Caco-2 (cell line): ENCODE measurements around the gene MECR. TPM values are rescaled to one million over a fixed set of nuclear protein-coding genes. Genes with fewer than 3 reads are reported as not detected.

Experiments used
- BruUV-seq: library from RNA; stranded (reverse); fragments of 400-500 nt; replicated peaks from 2 replicates; lab custom pipeline; 2021; lab: Mats Ljungman, UMichigan
- CTCF ChIA-PET: fragments of 300-600 bp; sonication (Branson Sonifier 250); formaldehyde crosslinking; loops from one replicate; lab custom pipeline; 2022; ENCODE audit warnings: antibody characterized with exemption; lab: Charles Lee
- POLR2A ChIA-PET: fragments of 300-600 bp; sonication (Branson Sonifier 250); formaldehyde crosslinking; loops from one replicate; lab custom pipeline; 2022; ENCODE audit warnings: antibody characterized with exemption; lab: Charles Lee
- DNase-seq, 2 experiments: peaks; one replicate each; pipeline versions ENCODE4 v3.0.0 to v3.0.0-alpha.2; 2020 to 2022
- H3K27me3 ChIP-seq: replicated peaks from 2 replicates; pipeline ENCODE4 v1.6.0; 2011; ENCODE audit warnings: low read length; ENCODE audit not compliant: control insufficient read depth, insufficient read depth
- H3K36me3 ChIP-seq: 2 replicates; pipeline ENCODE4 v1.5.1; 2011; ENCODE audit warnings: low read length; ENCODE audit not compliant: control insufficient read depth, insufficient read depth
- H3K4me1 ChIP-seq: fragments of 250-450 bp; sonication (Bioruptor Pico); 2 replicates; pipeline ENCODE4 v1.5.1; 2020; ENCODE audit warnings: mild to moderate bottlenecking
- H3K4me3 ChIP-seq: 2 replicates; pipeline ENCODE4 v1.5.1; 2011; ENCODE audit warnings: low read depth, mild to moderate bottlenecking, control low read depth, low read length
- H3K9me3 ChIP-seq: fragments of 250-450 bp; sonication (Bioruptor Pico); 2 replicates; pipeline ENCODE4 v1.5.1; 2020; ENCODE audit warnings: mild to moderate bottlenecking, moderate library complexity
- H3K27ac Mint-ChIP-seq: one replicate; pipeline ENCODE4 v1.8.0; 2022; ENCODE audit warnings: mixed read lengths; ENCODE audit not compliant: unreplicated experiment
- H3K27me3 Mint-ChIP-seq: one replicate; pipeline ENCODE4 v1.8.0; 2022; ENCODE audit warnings: mixed read lengths; ENCODE audit not compliant: insufficient read depth, unreplicated experiment
- H3K36me3 Mint-ChIP-seq: one replicate; pipeline ENCODE4 v1.8.0; 2022; ENCODE audit warnings: mild to moderate bottlenecking, mixed read lengths; ENCODE audit not compliant: insufficient read depth, unreplicated experiment
- H3K4me1 Mint-ChIP-seq: one replicate; pipeline ENCODE4 v1.8.0; 2022; ENCODE audit warnings: low read depth, mixed read lengths; ENCODE audit not compliant: unreplicated experiment
- H3K4me3 Mint-ChIP-seq: one replicate; pipeline ENCODE4 v1.8.0; 2022; ENCODE audit warnings: mild to moderate bottlenecking, moderate library complexity, mixed read lengths; ENCODE audit not compliant: unreplicated experiment
- H3K9me3 Mint-ChIP-seq: one replicate; pipeline ENCODE4 v1.8.0; 2022; ENCODE audit warnings: mixed read lengths; ENCODE audit not compliant: unreplicated experiment
- intact Hi-C: fragments of 100-400 bp; cut with micrococcal nuclease; formaldehyde crosslinking; loops from one replicate; pipeline ENCODE4 v1.10.0; 2022; ENCODE audit not compliant: unreplicated experiment
- total RNA-seq: library from RNA; stranded (reverse); gene quantifications from 2 replicates; pipeline ENCODE4 v1.2.3, GENCODE V29; 2022
- TF ChIP-seq, protein P1 (sequence below), 2 experiments: fragments of 200-600 bp in 1 of 2; IDR thresholded peaks; 1 replicate in 1 of 2; 2 replicates in 1 of 2; pipeline versions ENCODE4 v1.5.1 to v1.8.0; 2011 to 2022; ENCODE audit warnings: antibody characterized with exemption in 1 of 2, control low read depth in 1 of 2, inconsistent platforms in 1 of 2, low read depth in 1 of 2, low read length in 1 of 2, mild to moderate bottlenecking in 1 of 2, moderate library complexity in 1 of 2; ENCODE audit not compliant: insufficient read depth in 1 of 2, severe bottlenecking in 1 of 2, unreplicated experiment in 1 of 2

Gene MECR
- total RNA-seq, 1 experiment from 2014 or later = 23.1 TPM

DNA sequence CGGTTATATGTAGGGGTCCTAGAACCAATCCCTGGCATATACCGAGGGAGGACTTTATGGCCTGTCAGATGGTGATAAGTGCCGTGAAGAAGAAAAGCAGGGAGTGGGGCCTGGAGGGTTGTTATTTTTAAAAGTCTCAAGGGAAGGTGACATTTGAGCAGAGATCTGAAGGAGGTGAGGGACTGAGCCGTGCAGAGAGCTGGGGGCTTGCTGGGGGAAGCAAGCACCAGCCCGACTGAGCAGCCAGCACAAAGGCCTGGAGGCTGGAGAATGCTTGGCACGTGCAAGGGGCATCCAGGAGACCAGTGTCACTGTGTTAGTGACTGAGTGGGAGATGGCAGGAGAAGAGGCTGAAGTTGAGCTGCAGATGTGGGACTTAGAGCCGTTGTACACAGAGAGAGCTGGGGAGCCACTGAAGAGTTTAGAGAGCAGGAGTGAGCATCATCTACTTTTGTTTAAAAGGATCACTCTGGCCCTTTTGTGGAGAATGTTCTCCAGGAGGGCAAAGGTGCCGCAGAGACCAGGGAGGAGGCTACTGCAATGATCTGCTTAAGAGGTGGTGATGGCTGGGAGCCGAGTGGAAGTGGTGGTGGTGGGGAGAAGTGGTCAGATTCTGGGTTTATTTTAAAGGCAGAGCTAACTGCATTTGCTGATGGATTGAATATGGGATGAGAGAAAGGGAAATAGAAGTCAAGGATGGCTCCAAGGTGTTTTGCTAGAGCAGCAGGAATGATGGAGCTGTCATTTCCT is 36.8 kb upstream of the MECR start:
- Histone ChIP-seq H3K9me3 (no peaks in the 10 kb centered on the region), H3K27me3 (no peaks in the 10 kb centered on the region), H3K36me3 (no peaks in the 10 kb centered on the region), H3K4me1 (peaks cover 22% of the 10 kb centered on the region), H3K4me3 (no peak overlapping the region)
- no peaks in the 10 kb centered on the region for H3K27me3 Mint-ChIP-seq
- intact Hi-C loops = no loop called here
- peaks cover 30% of the 10 kb centered on the region for H3K4me1 Mint-ChIP-seq
- TF ChIP-seq, protein P1, sequence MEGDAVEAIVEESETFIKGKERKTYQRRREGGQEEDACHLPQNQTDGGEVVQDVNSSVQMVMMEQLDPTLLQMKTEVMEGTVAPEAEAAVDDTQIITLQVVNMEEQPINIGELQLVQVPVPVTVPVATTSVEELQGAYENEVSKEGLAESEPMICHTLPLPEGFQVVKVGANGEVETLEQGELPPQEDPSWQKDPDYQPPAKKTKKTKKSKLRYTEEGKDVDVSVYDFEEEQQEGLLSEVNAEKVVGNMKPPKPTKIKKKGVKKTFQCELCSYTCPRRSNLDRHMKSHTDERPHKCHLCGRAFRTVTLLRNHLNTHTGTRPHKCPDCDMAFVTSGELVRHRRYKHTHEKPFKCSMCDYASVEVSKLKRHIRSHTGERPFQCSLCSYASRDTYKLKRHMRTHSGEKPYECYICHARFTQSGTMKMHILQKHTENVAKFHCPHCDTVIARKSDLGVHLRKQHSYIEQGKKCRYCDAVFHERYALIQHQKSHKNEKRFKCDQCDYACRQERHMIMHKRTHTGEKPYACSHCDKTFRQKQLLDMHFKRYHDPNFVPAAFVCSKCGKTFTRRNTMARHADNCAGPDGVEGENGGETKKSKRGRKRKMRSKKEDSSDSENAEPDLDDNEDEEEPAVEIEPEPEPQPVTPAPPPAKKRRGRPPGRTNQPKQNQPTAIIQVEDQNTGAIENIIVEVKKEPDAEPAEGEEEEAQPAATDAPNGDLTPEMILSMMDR (IDR thresholded peaks at IDR 0.05; ENCODE audit: insufficient read depth in 1 of 2, low read depth in 1 of 2, low read length in 1 of 2, severe bottlenecking in 1 of 2, unreplicated experiment in 1 of 2) = no peak
- no TSS peak for BruUV-seq
- H3K27ac Mint-ChIP-seq = peak overlapping the region; percentile 52
- POLR2A ChIA-PET = no interaction called here
- DNase-seq = no peak
- H3K4me3 Mint-ChIP-seq = no peak overlapping the region
- CTCF ChIA-PET = no interaction called here
- H3K36me3 Mint-ChIP-seq = no peaks in the 10 kb centered on the region
- no peaks in the 10 kb centered on the region for H3K9me3 Mint-ChIP-seq

GRCh38 chr1:29266912-29267311 is 36.2 kb upstream of the MECR start:
- Histone ChIP-seq H3K9me3 (no peaks in the 10 kb centered on the region), H3K4me1 (peaks cover 16% of the 10 kb centered on the region), H3K36me3 (no peaks in the 10 kb centered on the region), H3K4me3 (no peak overlapping the region), H3K27me3 (no peaks in the 10 kb centered on the region)
- DNase-seq = no peak
- Mint-ChIP-seq H3K9me3 (no peaks in the 10 kb centered on the region), H3K36me3 (no peaks in the 10 kb centered on the region), H3K4me3 (no peak overlapping the region), H3K27me3 (no peaks in the 10 kb centered on the region), H3K4me1 (peaks cover 25% of the 10 kb centered on the region), H3K27ac (peak overlapping the region; percentile 52)
- CTCF ChIA-PET = no interaction called here
- intact Hi-C loops = no loop called here
- BruUV-seq = no TSS peak
- TF ChIP-seq, protein P1 (IDR thresholded peaks at IDR 0.05; ENCODE audit: insufficient read depth in 1 of 2, low read depth in 1 of 2, low read length in 1 of 2, severe bottlenecking in 1 of 2, unreplicated experiment in 1 of 2) = no peak
- POLR2A ChIA-PET = no interaction called here

DNA sequence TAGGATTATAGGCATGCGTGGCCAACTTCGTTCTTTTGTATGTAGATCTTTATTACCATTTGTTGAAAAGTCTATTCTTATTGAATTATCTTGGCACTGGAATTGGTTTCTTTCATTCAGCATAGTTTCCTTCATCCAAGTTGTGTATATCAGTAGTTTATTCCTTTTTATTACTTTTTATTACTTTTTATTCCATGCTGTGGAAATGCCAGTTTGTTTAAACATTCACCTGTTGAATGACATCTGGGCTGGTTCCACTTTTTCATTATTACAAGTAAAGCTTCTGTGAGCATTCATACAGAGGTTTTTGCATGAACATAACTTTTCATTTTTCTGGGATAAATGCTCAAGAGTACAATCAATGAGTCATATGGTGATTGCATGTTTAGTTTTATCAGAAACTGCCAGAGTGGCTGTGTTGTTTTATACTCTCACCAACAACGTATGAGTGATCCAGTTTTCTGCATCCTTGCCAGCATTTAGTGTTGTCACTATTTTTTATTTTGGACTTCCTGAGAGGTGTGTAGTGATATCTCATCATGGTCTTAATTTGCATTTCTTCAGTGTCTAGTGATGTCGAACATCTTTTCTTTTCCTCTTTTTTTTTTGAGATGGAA is 34.1 kb upstream of the MECR start:
- Mint-ChIP-seq H3K27me3 (no peaks in the 10 kb centered on the region), H3K9me3 (no peaks in the 10 kb centered on the region), H3K4me3 (no peak overlapping the region), H3K27ac (no peak overlapping the region), H3K36me3 (no peaks in the 10 kb centered on the region), H3K4me1 (peaks cover 15% of the 10 kb centered on the region)
- no TSS peak for BruUV-seq
- no peaks in the 10 kb centered on the region for H3K9me3 ChIP-seq
- no peaks in the 10 kb centered on the region for H3K27me3 ChIP-seq
- no peaks in the 10 kb centered on the region for H3K36me3 ChIP-seq
- POLR2A ChIA-PET = no interaction called here
- DNase-seq = no peak
- CTCF ChIA-PET = no interaction called here
- TF ChIP-seq, protein P1 (IDR thresholded peaks at IDR 0.05; ENCODE audit: insufficient read depth in 1 of 2, low read depth in 1 of 2, low read length in 1 of 2, severe bottlenecking in 1 of 2, unreplicated experiment in 1 of 2) = no peak
- intact Hi-C loops = no loop called here
- H3K4me1 ChIP-seq = no peaks in the 10 kb centered on the region
- no peak overlapping the region for H3K4me3 ChIP-seq
